ENCODE data around the gene PDGFC. TPM values are rescaled to one million over a fixed set of nuclear protein-coding genes. Genes with fewer than 3 reads are reported as not detected.

Gene PDGFC
- polyA plus RNA-seq, 1 donor from 2014 or later, result 3.8 TPM

DNA sequence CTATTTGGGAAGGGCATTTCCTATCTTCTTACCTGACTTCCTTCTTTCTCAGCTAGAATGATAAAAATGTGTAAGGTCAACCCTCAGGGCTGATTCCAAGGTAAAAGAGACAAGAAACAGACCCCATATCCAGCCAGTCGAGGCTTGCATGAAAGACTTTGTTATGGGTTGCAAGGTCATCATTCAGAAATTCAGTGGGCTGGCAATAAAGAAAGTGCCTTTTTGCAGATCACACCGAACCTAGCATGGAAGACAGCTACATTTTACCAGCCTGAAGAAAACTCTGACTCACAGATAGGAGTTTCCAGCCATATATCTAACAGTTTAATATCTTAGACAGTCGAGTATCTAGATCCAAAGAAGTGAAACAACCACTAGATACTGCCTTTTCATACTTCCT is 87.4 kb downstream of the PDGFC start:
- Histone ChIP-seq H3K4me3 (ENCODE audit: low read length) (no peak overlapping the region), H4K20me1 (ENCODE audit: insufficient read depth) (no peaks in the 10 kb centered on the region), H3K9me2 (ENCODE audit: insufficient read depth, low read length) (no peaks in the 10 kb centered on the region), H3K9ac (ENCODE audit: low read length) (no peak overlapping the region), H3K27ac (ENCODE audit: low read length) (no peak overlapping the region), H3K27me3 (ENCODE audit: insufficient read depth, low read depth, low read length) (no peaks in the 10 kb centered on the region), H3K9me3 (ENCODE audit: low read length) (no peaks in the 10 kb centered on the region), H3K4me2 (ENCODE audit: low read length) (no peak overlapping the region), H2AFZ (ENCODE audit: low read depth, low read length) (no peak overlapping the region), H3F3A (ENCODE audit: insufficient read depth, low read length, poor library complexity, severe bottlenecking) (no peaks in the 10 kb centered on the region), H3K79me2 (replicated peaks; ENCODE audit: insufficient read depth, low read length) (no peaks in the 10 kb centered on the region), H3K36me3 (ENCODE audit: insufficient read depth, low read length) (no peaks in the 10 kb centered on the region)
- no peak for TF ChIP-seq SMC3 (conservative IDR thresholded peaks at IDR 0.05; ENCODE audit: poor library complexity)
- TF ChIP-seq, protein P1, sequence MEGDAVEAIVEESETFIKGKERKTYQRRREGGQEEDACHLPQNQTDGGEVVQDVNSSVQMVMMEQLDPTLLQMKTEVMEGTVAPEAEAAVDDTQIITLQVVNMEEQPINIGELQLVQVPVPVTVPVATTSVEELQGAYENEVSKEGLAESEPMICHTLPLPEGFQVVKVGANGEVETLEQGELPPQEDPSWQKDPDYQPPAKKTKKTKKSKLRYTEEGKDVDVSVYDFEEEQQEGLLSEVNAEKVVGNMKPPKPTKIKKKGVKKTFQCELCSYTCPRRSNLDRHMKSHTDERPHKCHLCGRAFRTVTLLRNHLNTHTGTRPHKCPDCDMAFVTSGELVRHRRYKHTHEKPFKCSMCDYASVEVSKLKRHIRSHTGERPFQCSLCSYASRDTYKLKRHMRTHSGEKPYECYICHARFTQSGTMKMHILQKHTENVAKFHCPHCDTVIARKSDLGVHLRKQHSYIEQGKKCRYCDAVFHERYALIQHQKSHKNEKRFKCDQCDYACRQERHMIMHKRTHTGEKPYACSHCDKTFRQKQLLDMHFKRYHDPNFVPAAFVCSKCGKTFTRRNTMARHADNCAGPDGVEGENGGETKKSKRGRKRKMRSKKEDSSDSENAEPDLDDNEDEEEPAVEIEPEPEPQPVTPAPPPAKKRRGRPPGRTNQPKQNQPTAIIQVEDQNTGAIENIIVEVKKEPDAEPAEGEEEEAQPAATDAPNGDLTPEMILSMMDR (IDR thresholded peaks at IDR 0.05; ENCODE audit: poor library complexity, severe bottlenecking), result no peak
- no peak for TF ChIP-seq POLR2AphosphoS5 (IDR thresholded peaks at IDR 0.05)
- TF ChIP-seq RAD21 (conservative IDR thresholded peaks at IDR 0.05), result no peak
- TF ChIP-seq MXI1 (conservative IDR thresholded peaks at IDR 0.05; ENCODE audit: poor library complexity, severe bottlenecking), result no peak
- TF ChIP-seq TAF1 (IDR thresholded peaks at IDR 0.05; ENCODE audit: low read depth), result no peak
- TF ChIP-seq EZH2 (IDR thresholded peaks at IDR 0.05; ENCODE audit: borderline replicate concordance, insufficient read depth, low read length, poor library complexity, severe bottlenecking), result no peak
- TF ChIP-seq, protein P2, sequence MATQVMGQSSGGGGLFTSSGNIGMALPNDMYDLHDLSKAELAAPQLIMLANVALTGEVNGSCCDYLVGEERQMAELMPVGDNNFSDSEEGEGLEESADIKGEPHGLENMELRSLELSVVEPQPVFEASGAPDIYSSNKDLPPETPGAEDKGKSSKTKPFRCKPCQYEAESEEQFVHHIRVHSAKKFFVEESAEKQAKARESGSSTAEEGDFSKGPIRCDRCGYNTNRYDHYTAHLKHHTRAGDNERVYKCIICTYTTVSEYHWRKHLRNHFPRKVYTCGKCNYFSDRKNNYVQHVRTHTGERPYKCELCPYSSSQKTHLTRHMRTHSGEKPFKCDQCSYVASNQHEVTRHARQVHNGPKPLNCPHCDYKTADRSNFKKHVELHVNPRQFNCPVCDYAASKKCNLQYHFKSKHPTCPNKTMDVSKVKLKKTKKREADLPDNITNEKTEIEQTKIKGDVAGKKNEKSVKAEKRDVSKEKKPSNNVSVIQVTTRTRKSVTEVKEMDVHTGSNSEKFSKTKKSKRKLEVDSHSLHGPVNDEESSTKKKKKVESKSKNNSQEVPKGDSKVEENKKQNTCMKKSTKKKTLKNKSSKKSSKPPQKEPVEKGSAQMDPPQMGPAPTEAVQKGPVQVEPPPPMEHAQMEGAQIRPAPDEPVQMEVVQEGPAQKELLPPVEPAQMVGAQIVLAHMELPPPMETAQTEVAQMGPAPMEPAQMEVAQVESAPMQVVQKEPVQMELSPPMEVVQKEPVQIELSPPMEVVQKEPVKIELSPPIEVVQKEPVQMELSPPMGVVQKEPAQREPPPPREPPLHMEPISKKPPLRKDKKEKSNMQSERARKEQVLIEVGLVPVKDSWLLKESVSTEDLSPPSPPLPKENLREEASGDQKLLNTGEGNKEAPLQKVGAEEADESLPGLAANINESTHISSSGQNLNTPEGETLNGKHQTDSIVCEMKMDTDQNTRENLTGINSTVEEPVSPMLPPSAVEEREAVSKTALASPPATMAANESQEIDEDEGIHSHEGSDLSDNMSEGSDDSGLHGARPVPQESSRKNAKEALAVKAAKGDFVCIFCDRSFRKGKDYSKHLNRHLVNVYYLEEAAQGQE (IDR thresholded peaks at IDR 0.05; ENCODE audit: borderline replicate concordance), result no peak
- TF ChIP-seq EP300 (conservative IDR thresholded peaks at IDR 0.05; ENCODE audit: poor library complexity, severe bottlenecking), result no peak

DNA sequence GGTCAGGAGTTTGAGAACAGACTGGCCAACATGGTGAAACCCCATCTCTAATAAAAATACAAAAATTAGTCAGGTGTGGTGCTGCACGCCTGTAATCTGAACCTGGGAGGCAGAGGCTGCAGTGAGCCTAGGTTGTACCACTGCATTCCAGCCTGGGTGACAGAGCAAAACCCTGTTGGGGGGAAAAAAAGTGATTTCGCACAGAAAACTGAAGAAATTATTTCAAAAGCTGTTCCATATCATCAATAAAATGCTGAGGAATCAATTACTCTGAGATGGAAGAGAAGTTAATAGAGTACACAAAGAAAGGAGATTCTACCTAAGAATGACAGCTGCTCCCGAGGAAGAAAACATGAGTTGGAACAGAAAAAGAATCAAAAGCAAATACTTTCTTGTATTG is 95.9 kb downstream of the PDGFC start:
- no peaks in the 10 kb centered on the region for H3K9me3 ChIP-seq (ENCODE audit: low read length)
- H4K20me1 ChIP-seq (ENCODE audit: insufficient read depth), result no peaks in the 10 kb centered on the region
- H3K9ac ChIP-seq (ENCODE audit: low read length), result no peak overlapping the region
- H3K4me2 ChIP-seq (ENCODE audit: low read length), result no peak overlapping the region
- H3K36me3 ChIP-seq (ENCODE audit: insufficient read depth, low read length), result no peaks in the 10 kb centered on the region
- no peaks in the 10 kb centered on the region for H3K79me2 ChIP-seq (replicated peaks; ENCODE audit: insufficient read depth, low read length)
- no peak overlapping the region for H3K4me3 ChIP-seq (ENCODE audit: low read length)
- TF ChIP-seq, protein P1 (IDR thresholded peaks at IDR 0.05; ENCODE audit: poor library complexity, severe bottlenecking), result no peak
- no peak for TF ChIP-seq EP300 (conservative IDR thresholded peaks at IDR 0.05; ENCODE audit: poor library complexity, severe bottlenecking)
- H3F3A ChIP-seq (ENCODE audit: insufficient read depth, low read length, poor library complexity, severe bottlenecking), result no peaks in the 10 kb centered on the region
- H2AFZ ChIP-seq (ENCODE audit: low read depth, low read length), result no peak overlapping the region
- no peaks in the 10 kb centered on the region for H3K9me2 ChIP-seq (ENCODE audit: insufficient read depth, low read length)
- no peak overlapping the region for H3K27ac ChIP-seq (ENCODE audit: low read length)
- no peaks in the 10 kb centered on the region for H3K27me3 ChIP-seq (ENCODE audit: insufficient read depth, low read depth, low read length)
